HG02610 (cell line): ENCODE measurements around the gene CD79B.
"Not testable (repeated sequence)": the region's sequence is repeated elsewhere in the genome, so short reads cannot be mapped to it uniquely, and the experiment has no call there.

Source experiments
- ATAC-seq: cut with Tn5 transposase; IDR thresholded peaks from one replicate; pipeline ENCODE4 v1.9.1; 2021; ENCODE audit warnings: mild to moderate bottlenecking, moderate library complexity; ENCODE audit not compliant: unreplicated experiment

CD79B gene

GRCh38 chr17:63881935-63882601, 50.1 kb downstream of the CD79B start, which contains the start of gene GH2:
Gene GH2 (minus strand): TSS chr17:63881944. CDS start chr17:63881801, 143 bp downstream.
- ATAC-seq = no peak

- ATAC-seq = not testable (repeated sequence)
Measured at GRCh38 chr17:63881337-63881736, 50.8 kb downstream of the CD79B start.

GRCh38 chr17:63880706-63881105, 51.4 kb downstream of the CD79B start:
- ATAC-seq = no peak
